ENCODE measurements around the gene CT47A1.
"Not testable (repeated sequence)": the region's sequence is repeated elsewhere in the genome, so short reads cannot be mapped to it uniquely, and the experiment has no call there.

Gene CT47A1

DNA sequence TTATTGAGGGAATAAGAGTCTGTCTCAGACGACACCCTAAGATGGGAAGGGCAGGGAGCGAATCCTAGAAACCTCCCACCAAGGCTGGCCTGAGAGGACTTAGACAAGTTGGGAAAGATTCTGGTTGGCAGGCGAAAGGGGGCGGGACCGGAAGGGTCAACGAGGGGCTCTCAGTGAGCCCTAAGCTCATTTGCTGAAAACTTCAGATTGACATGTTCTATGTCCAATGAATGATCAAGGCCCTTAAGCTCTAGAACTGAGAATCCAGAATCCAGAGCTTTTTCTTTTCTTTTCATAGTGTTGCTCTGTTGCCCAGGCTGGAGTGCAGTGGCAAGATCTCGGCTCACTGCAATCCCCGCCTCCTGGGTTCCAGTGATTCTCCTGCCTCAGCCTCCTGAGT lies at the start of gene CT47A1:
Gene CT47A1 (minus strand): TSS at position 101 of the 400 bp plus-strand sequence. CDS start 231 bp downstream, outside the sequence.
- DNase-seq = not testable (repeated sequence)

DNA sequence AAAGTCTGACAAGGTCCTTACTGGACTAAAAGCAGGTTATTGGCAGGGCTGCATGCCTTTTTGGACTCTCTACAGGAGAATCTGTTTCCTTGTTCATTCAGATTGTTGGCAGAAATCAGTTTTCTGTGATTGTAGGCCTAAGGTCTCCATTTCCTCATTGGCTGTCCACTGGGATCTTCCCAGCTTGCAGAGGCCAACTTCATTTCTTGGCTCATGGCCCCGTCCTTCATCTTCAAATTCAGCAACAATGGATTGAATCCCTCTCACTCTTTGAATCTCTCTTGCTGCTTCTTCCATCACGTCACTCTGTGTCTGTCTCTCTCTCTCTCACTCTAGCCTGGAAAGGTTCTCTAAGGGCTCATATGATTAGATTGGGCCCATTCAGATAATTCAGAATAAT lies 47.0 kb upstream of the CT47A1 start:
- DNase-seq = no peak

- no peak for DNase-seq
These were observed 44.5 kb upstream of the CT47A1 start for GRCh38 chrX:121030083-121030482.

- DNase-seq = no peak
These were observed 42.9 kb upstream of the CT47A1 start for GRCh38 chrX:121028419-121028818.

DNA sequence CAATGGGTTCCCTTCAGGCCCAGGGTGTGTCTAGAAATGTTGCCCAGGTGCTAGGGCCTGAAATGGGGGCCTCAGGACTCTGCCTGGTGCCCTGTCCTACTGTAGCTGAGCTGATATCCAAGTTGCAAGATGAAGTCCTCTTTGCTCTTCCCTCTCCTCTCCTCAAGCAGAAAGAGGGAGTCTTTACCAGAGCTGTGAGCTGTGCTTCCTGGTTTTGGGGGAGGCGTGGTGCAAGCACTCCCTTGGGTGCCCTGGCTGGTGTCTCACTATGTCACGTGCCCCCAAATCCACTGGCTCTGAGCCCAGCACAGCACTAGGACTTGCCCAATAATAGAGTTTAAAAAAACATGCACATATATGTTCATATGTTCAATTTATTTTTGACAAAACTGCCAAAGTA lies 29.3 kb upstream of the CT47A1 start:
- DNase-seq = no peak

- DNase-seq = no peak
These were observed 28.4 kb upstream of the CT47A1 start for GRCh38 chrX:121013897-121014455.

DNA sequence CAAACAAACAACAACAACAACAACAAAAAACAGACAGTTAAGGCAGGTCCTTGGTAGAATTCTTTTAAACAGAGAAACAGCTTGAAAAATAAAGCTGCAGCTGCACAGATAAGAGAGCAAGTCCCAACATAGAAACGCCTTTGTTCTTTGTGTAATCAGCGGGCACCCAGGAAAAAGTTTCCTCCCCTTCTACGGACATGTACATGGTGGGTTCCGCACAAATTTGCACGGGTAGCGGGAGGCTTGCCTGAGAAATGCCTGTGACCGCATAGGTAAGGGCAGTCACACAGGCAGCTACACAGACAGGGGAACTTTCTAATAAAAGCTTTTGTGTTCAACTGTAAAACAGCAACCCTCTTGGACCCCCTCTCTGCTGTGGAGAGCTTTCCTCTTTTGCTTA lies 25.7 kb upstream of the CT47A1 start:
- no peak for DNase-seq

- no peak for DNase-seq
These were observed 24.7 kb upstream of the CT47A1 start for GRCh38 chrX:121010218-121010617.

- DNase-seq = no peak
These were observed 24.2 kb upstream of the CT47A1 start for GRCh38 chrX:121009764-121010163.

DNA sequence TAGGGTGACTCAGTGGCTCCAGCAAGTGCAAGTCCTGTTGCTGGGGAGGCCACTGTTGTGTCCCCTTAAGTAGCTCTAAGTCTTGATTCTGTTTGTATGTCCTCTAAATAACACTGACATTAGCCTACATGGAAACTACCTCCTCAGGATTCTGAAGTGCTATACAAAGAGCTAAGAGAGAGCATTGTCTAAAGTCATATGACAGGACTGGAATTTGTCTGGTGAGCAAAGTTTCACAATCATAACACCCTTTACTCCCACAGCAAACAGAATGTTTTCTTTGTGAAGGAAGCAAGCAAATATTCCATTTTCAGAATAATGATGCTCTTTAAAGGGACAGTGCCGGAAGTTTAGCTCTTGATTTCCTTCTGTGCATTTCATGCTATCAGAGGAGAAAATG lies 23.4 kb upstream of the CT47A1 start:
- no peak for DNase-seq

- DNase-seq = no peak
These were observed 15.0 kb upstream of the CT47A1 start for GRCh38 chrX:121000589-121000988.

DNA sequence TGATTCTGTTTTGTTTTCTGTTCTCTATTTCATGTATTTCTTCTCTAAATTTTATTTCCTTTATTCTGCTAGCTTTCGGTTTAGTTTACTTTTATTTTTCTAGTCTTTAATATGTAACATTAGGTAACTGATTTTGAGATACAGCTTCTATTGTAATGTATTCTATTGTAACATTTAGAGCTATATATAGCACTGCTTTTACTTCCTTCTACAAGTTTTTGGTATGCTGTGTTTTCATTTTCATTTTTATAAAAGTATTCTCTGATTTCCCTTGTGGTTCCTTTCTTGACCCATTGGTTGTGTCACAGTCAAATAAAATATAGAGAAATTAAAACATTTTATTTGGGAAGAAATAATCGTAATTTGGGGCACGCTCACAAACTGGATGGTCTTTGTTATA lies 13.9 kb upstream of the CT47A1 start:
- DNase-seq = no peak

GRCh38 chrX:120956500-120956899 lies 29.1 kb downstream of the CT47A1 start, which contains the start of gene CT47A7:
TSS of gene CT47A7 (minus strand) at chrX:120956600. CDS start at chrX:120956345, 255 bp downstream.
- DNase-seq = not testable (repeated sequence)
